Esophagus squamous epithelium (tissue), 5 donors: ENCODE results near the gene SRPX. TPM values are rescaled to one million over a fixed set of nuclear protein-coding genes. Genes with fewer than 3 reads are reported as not detected.

Experiments
- DNase-seq: peaks from one replicate; lab custom pipeline; 2025; lab: John Stamatoyannopoulos, UW
- H3K27ac ChIP-seq, 4 donors: fragments of 200-600 bp; sonication (generic); one replicate each; pipeline ENCODE4 v1.5.1; 2016 to 2019; ENCODE audit warnings: mild to moderate bottlenecking in 1 of 4
- H3K27me3 ChIP-seq, 4 donors: fragments of 200-600 bp; sonication (generic); 1 replicate in 3 of 4; 2 replicates in 1 of 4; pipeline versions ENCODE4 v1.5.1 to v1.6.0; 2017 to 2021; ENCODE audit warnings: antibody characterized with exemption in 1 of 4
- H3K36me3 ChIP-seq, 3 donors: fragments of 200-600 bp; sonication (generic); one replicate each; pipeline ENCODE4 v1.5.1; 2016 to 2019
- H3K4me1 ChIP-seq, 3 donors: fragments of 200-600 bp; sonication (generic); one replicate each; pipeline ENCODE4 v1.5.1; 2017 to 2019
- H3K4me3 ChIP-seq, 4 donors: fragments of 200-600 bp; sonication (generic); 1 replicate in 3 of 4; 2 replicates in 1 of 4; pipeline ENCODE4 v1.5.1; 2016 to 2019; ENCODE audit warnings: mild to moderate bottlenecking in 2 of 4, moderate library complexity in 1 of 4
- H3K9me3 ChIP-seq, 3 donors: fragments of 200-600 bp; sonication (generic); one replicate each; pipeline ENCODE4 v1.5.1; 2016 to 2019
- POLR2A ChIP-seq, 4 donors: fragments of 450-650 bp; IDR thresholded peaks; one replicate each; pipeline ENCODE4 v1.6.1; 2017; ENCODE audit warnings: antibody characterized with exemption in 4 of 4, mild to moderate bottlenecking in 4 of 4, moderate library complexity in 3 of 4
- WGBS, 2 donors: methylation state at CpG; one replicate each; pipeline ENCODE4 v1.1.5; 2018; 5-methylcytosine and 5-hydroxymethylcytosine counted together
- intact Hi-C: fragments of 100-400 bp; cut with DNase I; formaldehyde crosslinking; loops from one replicate; pipeline ENCODE4 v1.15.0; 2022
- total RNA-seq, 4 donors: library from RNA; depleted of rRNA; stranded (reverse); fragments of >200 nt; gene quantifications; one replicate each; pipeline ENCODE4 v1.1.0, GENCODE V29; 2016
- TF ChIP-seq, protein P1 (sequence below), 6 experiments: fragments of 450-650 bp in 4 of 6; fragments of 200-600 bp in 2 of 6; sonication (generic) in 2 of 6; IDR thresholded peaks; one replicate each; pipeline ENCODE4 v1.5.1; 2016 to 2019; ENCODE audit warnings: antibody characterized with exemption in 6 of 6, mild to moderate bottlenecking in 4 of 6, moderate library complexity in 4 of 6
- donor health status: DM: yes; HTN: yes; CAD: no.

SRPX gene
- total RNA-seq, 4 donors from 2014 or later: 0.99 to 88.1 (median 16.0) TPM

- DNase-seq: no peak
- H3K27ac ChIP-seq: no peak overlapping the region
- intact Hi-C loops: no loop called here
- no peaks in the 10 kb centered on the region for H3K4me1 ChIP-seq
- H3K4me3 ChIP-seq: no peak overlapping the region
- 33% methylated on average over 1 of the region's 1 CpG; no CpG with 5 or more reads in 1 of the 2 donors for WGBS, 2 donors
- no peaks in the 10 kb centered on the region for H3K36me3 ChIP-seq
- no peaks in the 10 kb centered on the region for H3K27me3 ChIP-seq
- H3K9me3 ChIP-seq: no peaks in the 10 kb centered on the region
- TF ChIP-seq, protein P1, sequence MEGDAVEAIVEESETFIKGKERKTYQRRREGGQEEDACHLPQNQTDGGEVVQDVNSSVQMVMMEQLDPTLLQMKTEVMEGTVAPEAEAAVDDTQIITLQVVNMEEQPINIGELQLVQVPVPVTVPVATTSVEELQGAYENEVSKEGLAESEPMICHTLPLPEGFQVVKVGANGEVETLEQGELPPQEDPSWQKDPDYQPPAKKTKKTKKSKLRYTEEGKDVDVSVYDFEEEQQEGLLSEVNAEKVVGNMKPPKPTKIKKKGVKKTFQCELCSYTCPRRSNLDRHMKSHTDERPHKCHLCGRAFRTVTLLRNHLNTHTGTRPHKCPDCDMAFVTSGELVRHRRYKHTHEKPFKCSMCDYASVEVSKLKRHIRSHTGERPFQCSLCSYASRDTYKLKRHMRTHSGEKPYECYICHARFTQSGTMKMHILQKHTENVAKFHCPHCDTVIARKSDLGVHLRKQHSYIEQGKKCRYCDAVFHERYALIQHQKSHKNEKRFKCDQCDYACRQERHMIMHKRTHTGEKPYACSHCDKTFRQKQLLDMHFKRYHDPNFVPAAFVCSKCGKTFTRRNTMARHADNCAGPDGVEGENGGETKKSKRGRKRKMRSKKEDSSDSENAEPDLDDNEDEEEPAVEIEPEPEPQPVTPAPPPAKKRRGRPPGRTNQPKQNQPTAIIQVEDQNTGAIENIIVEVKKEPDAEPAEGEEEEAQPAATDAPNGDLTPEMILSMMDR (IDR thresholded peaks at IDR 0.05): no peak
- no peak for TF ChIP-seq POLR2A (IDR thresholded peaks at IDR 0.05)
These were observed 92.7 kb downstream of the SRPX start for GRCh38 chrX:38127961-38128360.

GRCh38 chrX:38126179-38126578, 94.5 kb downstream of the SRPX start:
- no peaks in the 10 kb centered on the region for H3K4me1 ChIP-seq
- no peak overlapping the region for H3K4me3 ChIP-seq
- intact Hi-C loops: no loop called here
- no peaks in the 10 kb centered on the region for H3K9me3 ChIP-seq
- no peak for DNase-seq
- TF ChIP-seq, protein P1 (IDR thresholded peaks at IDR 0.05): no peak
- TF ChIP-seq POLR2A (IDR thresholded peaks at IDR 0.05): no peak
- H3K27me3 ChIP-seq: no peaks in the 10 kb centered on the region
- WGBS, 2 donors: 40 to 56% methylated on average over 1 of the region's 3 CpGs
- no peaks in the 10 kb centered on the region for H3K36me3 ChIP-seq
- no peak overlapping the region for H3K27ac ChIP-seq

DNA sequence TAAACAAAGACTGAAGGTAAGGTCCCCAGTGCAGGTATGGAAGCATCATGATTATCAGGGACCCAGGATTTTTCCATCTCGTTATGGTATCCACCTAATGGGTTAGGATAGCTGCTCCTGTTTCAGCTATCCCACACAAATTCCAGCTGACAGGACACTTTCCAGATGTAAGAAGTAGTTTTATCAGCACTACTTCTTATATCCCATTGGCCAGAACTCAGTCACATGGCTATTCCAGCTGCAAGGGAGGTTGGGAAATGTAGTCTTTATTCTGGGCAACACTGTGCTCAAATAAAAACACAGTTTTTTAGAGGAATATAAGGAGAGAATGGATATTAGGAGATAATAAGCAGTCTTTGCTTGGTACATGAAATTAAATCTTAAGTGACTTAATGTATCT, 96.7 kb downstream of the SRPX start:
- intact Hi-C loops: no loop called here

DNA sequence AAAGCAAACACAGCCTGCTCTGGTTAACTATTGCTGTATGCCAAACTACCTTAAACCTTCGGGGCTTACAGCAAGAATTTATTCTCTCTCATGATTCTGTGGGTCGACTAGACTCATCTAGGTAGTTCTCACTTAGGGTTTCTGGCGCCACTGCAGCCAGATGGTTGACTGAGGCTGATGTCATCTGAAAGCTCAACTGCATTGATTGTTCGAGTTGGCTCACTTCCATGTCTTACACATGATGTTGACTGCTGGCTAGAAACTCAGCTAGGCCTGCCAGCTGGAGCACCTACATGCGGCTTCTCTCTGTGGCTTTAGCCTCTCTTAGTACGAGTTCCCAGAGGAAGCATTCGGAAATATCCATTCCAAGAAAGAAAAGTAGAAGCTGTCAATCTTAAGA, 103.2 kb downstream of the SRPX start:
- H3K4me3 ChIP-seq: no peak overlapping the region
- no peaks in the 10 kb centered on the region for H3K36me3 ChIP-seq
- no peaks in the 10 kb centered on the region for H3K27me3 ChIP-seq
- no peak for DNase-seq
- no peaks in the 10 kb centered on the region for H3K9me3 ChIP-seq
- 63 to 75% methylated on average over 2 to 7 of the region's 7 CpGs for WGBS, 2 donors
- TF ChIP-seq, protein P1 (IDR thresholded peaks at IDR 0.05): no peak
- no peak for TF ChIP-seq POLR2A (IDR thresholded peaks at IDR 0.05)
- no peak overlapping the region for H3K27ac ChIP-seq
- intact Hi-C loops: no loop called here
- no peaks in the 10 kb centered on the region for H3K4me1 ChIP-seq

More for the DNA sequence above, 96.7 kb downstream of the SRPX start:
- H3K36me3 ChIP-seq: no peaks in the 10 kb centered on the region
- TF ChIP-seq, protein P1 (IDR thresholded peaks at IDR 0.05): no peak
- TF ChIP-seq POLR2A (IDR thresholded peaks at IDR 0.05): no peak
- H3K9me3 ChIP-seq: no peaks in the 10 kb centered on the region
- no peak for DNase-seq
- no peak overlapping the region for H3K4me3 ChIP-seq
- H3K27ac ChIP-seq: no peak overlapping the region
- H3K4me1 ChIP-seq: no peaks in the 10 kb centered on the region
- WGBS, 2 donors: 60 to 82% methylated on average over 1 of the region's 1 CpG
- H3K27me3 ChIP-seq: no peaks in the 10 kb centered on the region

GRCh38 chrX:38116706-38117105, 104.0 kb downstream of the SRPX start:
- Histone ChIP-seq H3K27ac (no peak overlapping the region), H3K4me1 (no peaks in the 10 kb centered on the region), H3K36me3 (no peaks in the 10 kb centered on the region), H3K9me3 (no peaks in the 10 kb centered on the region), H3K27me3 (no peaks in the 10 kb centered on the region), H3K4me3 (no peak overlapping the region)
- 25 to 33% methylated on average over 1 of the region's 1 CpG for WGBS, 2 donors
- no peak for DNase-seq
- TF ChIP-seq POLR2A (IDR thresholded peaks at IDR 0.05): no peak
- TF ChIP-seq, protein P1 (IDR thresholded peaks at IDR 0.05): no peak
- intact Hi-C loops: no loop called here
